ENCODE results near the gene TMEM116. TPM values are rescaled to one million over a fixed set of nuclear protein-coding genes. Genes with fewer than 3 reads are reported as not detected.
"Not testable (repeated sequence)": the region's sequence is repeated elsewhere in the genome, so short reads cannot be mapped to it uniquely, and the experiment has no call there.

TMEM116 gene
- total and polyA plus RNA-seq, 10 of the 15 experiments (the other 5 are each of a cell fraction or from before 2014, with no cell fraction given) = 6.0 to 25.7 (median 8.5) TPM

DNA sequence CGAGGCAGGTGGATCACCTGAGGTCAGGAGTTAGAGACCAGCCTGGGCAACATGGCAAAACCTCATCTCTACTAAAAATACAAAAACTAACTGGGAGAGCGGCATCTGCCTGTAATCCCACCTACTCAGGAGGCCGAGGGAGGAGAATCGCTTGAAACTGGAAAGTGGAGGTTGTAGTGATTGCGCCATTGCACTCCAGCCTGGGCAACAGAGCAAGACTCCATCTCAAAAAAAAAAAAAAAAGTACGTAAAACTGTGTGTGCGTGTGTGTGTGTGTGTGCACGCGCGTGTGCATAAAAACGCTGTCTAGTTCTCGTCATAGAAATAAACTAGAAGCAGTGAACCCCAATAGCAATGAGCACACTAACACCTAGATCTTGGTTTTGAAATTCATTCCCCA lies 23.6 kb upstream of the TMEM116 start:
- ATAC-seq; BruUV-seq (replicated peaks); H3K4me2 ChIP-seq (ENCODE audit: control insufficient read depth, insufficient read depth); in situ Hi-C loops (cut with MboI); H2AFZ ChIP-seq (ENCODE audit: control insufficient read depth, low read depth, low read length); H3K79me2 ChIP-seq (ENCODE audit: control insufficient read depth, insufficient read depth, low read length); H3K27ac ChIP-seq (ENCODE audit: control insufficient read depth, insufficient read depth); H3K4me3 ChIP-seq; RAD21 ChIA-PET (ENCODE audit: unreplicated experiment); H3K27me3 ChIP-seq (replicated peaks in 1 of 2; ENCODE audit: control insufficient read depth in 2 of 2, insufficient read depth in 2 of 2, low read length in 1 of 2); H3K4me1 ChIP-seq (ENCODE audit: control insufficient read depth, insufficient read depth, low read length); intact Hi-C loops (cut with micrococcal nuclease; ENCODE audit: unreplicated experiment); H4K20me1 ChIP-seq (ENCODE audit: control insufficient read depth, insufficient read depth); SMC1A ChIA-PET (ENCODE audit: uncharacterized antibody, unreplicated experiment); FAIRE-seq; H3K9me3 ChIP-seq (replicated peaks; ENCODE audit: control insufficient read depth, insufficient read depth, low read length); DNase-seq (ENCODE audit: low read depth, low spot score); H3K9ac ChIP-seq (ENCODE audit: control insufficient read depth, insufficient read depth, low read length): not testable (repeated sequence)
- WGBS (ENCODE audit: insufficient coverage, insufficient replicate concordance, low lambda C conversion rate, missing lambda C conversion rate) = 96% methylated on average over 11 of the region's 12 CpGs
- ChIA-PET CTCF (interaction anchor here (1.0 to 1.3 kb wide), 2 partner anchors 13 to 14 kb away, joined by 3 read pairs; no protein-coding TSS in a partner anchor), POLR2A (interaction anchor here (0.6 kb wide), 1 partner anchor 179 kb away, joined by 3 read pairs; no protein-coding TSS in a partner anchor)
- H3K36me3 ChIP-seq (ENCODE audit: control insufficient read depth in 2 of 2, insufficient read depth in 2 of 2, low read length in 1 of 2) = peaks cover 3 to 40% of the 10 kb centered on the region in 2 experiments; a peak in 3 of 4 replicates

DNA sequence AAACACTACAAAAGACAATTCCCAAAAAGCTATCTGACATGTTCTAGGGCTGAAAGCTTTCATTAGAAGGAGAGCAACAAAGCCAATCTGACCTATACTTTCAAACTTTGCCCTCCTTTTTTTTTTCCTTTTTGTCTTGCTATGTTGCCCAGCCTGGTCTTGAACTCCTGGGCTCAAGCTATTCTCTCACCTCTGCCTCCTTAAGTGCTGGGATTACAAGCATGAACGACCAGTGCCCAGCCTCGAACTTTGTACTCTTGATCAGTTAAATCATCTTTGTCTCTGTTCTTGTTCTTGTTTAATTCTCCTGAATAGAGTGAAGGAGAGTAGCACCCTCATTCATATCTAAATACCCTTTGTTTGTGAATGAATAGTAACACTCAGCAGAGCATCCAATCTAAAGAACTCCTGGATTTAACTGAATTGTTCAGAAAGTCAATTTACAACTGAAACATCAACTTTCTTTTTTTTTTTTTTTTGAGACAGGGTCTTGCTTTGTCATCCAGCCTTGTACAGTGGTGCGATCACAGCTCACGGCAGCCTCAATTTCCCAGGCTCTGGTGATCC lies 22.3 kb upstream of the TMEM116 start:
- ATAC-seq (no peak), FAIRE-seq (no peak), DNase-seq (ENCODE audit: low read depth, low spot score) (no peak)
- in situ Hi-C loops (cut with MboI) (no loop called here), intact Hi-C loops (cut with micrococcal nuclease; ENCODE audit: unreplicated experiment) (no loop called here)
- Histone ChIP-seq H2AFZ (ENCODE audit: control insufficient read depth, low read depth, low read length) (no peak overlapping the region), H3K4me1 (ENCODE audit: control insufficient read depth, insufficient read depth, low read length) (no peaks in the 10 kb centered on the region), H3K9ac (ENCODE audit: control insufficient read depth, insufficient read depth, low read length) (no peak overlapping the region), H3K27ac (ENCODE audit: control insufficient read depth, insufficient read depth) (no peak overlapping the region), H3K79me2 (ENCODE audit: control insufficient read depth, insufficient read depth, low read length) (no peaks in the 10 kb centered on the region), H3K4me2 (ENCODE audit: control insufficient read depth, insufficient read depth) (no peak overlapping the region), H3K4me3 (no peak overlapping the region), H3K36me3 (ENCODE audit: control insufficient read depth in 2 of 2, insufficient read depth in 2 of 2, low read length in 1 of 2) (peaks cover 3 to 42% of the 10 kb centered on the region in 2 experiments), H4K20me1 (ENCODE audit: control insufficient read depth, insufficient read depth) (no peaks in the 10 kb centered on the region), H3K9me3 (replicated peaks; ENCODE audit: control insufficient read depth, insufficient read depth, low read length) (no peaks in the 10 kb centered on the region), H3K27me3 (replicated peaks in 1 of 2; ENCODE audit: control insufficient read depth in 2 of 2, insufficient read depth in 2 of 2, low read length in 1 of 2) (no peaks in the 10 kb centered on the region)
- no TSS peak for BruUV-seq (replicated peaks)
- ChIA-PET CTCF (no interaction called here), POLR2A (no interaction called here), SMC1A (ENCODE audit: uncharacterized antibody, unreplicated experiment) (interaction anchor here (0.6 to 1.5 kb wide), 3 partner anchors 12 to 180 kb away, joined by 3 read pairs; no protein-coding TSS in a partner anchor), RAD21 (ENCODE audit: unreplicated experiment) (no interaction called here)
- 85% methylated on average over 4 of the region's 4 CpGs for WGBS (ENCODE audit: insufficient coverage, insufficient replicate concordance, low lambda C conversion rate, missing lambda C conversion rate)
- TF ChIP-seq NR2C1 (IDR thresholded peaks at IDR 0.05) (no peak), ASH2L (IDR thresholded peaks at IDR 0.05; ENCODE audit: borderline replicate concordance, low read depth) (no peak), YY1 (IDR thresholded peaks at IDR 0.05; ENCODE audit: low read depth, low read length) (no peak), TCF7 (IDR thresholded peaks at IDR 0.05; ENCODE audit: borderline replicate concordance) (no peak)

Measured in GM12878 (cell line).